Measurements from ENCODE around the gene CAMK4.

- TF ChIP-seq SP1 (IDR thresholded peaks at IDR 0.05) (no peak), ZNF384 (IDR thresholded peaks at IDR 0.05) (no peak), BHLHE40 (IDR thresholded peaks at IDR 0.05; ENCODE audit: borderline replicate concordance) (no peak), TARDBP (IDR thresholded peaks at IDR 0.05) (no peak), NFRKB (IDR thresholded peaks at IDR 0.05) (no peak), ELF4 (IDR thresholded peaks at IDR 0.05) (no peak), HDGF (IDR thresholded peaks at IDR 0.05; ENCODE audit: borderline replicate concordance) (no peak), SUZ12 (IDR thresholded peaks at IDR 0.05) (no peak), CTBP1 (IDR thresholded peaks at IDR 0.05; ENCODE audit: borderline replicate concordance) (no peak), FOXM1 (IDR thresholded peaks at IDR 0.05; ENCODE audit: borderline replicate concordance) (no peak)
These were observed 31.0 kb downstream of the CAMK4 start for GRCh38 chr5:111255169-111255568.

All from HEK293T (cell line).